SK-N-MC (cell line): ENCODE results near the gene WFDC9.
"Not testable (repeated sequence)": the region's sequence is repeated elsewhere in the genome, so short reads cannot be mapped to it uniquely, and the experiment has no call there.

Experiments
- EZH2 ChIP-seq: fragments of 200-600 bp; sonication (generic); IDR thresholded peaks from one replicate; pipeline ENCODE4 v1.6.1; 2017; ENCODE audit warnings: antibody characterized with exemption
- POLR2AphosphoS5 ChIP-seq: IDR thresholded peaks from 2 replicates; pipeline ENCODE4 v1.6.1; 2012; ENCODE audit warnings: mild to moderate bottlenecking, low read depth, low read length, borderline replicate concordance

DNA sequence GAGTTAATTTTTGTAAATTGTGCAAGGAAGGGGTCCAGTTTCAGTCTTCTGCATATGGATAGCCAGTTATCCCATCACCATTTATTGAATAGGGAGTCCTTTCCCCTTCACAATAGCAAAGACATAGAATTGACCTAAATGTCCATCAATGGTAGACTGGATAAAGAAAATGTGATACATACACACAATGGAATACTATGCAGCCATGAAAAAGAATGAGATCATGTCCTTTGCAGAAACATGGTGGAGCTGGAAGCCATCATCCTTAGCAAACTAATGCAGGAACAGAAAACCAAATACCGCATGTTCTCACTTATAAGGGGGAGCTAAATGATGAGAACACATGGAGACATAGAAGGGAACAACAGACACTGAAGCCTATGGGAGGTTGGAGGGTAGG is 61.4 kb downstream of the WFDC9 start:
- not testable (repeated sequence) for TF ChIP-seq POLR2AphosphoS5, EZH2
